CD4-positive, CD25-positive, alpha-beta regulatory T cell (primary cell): ENCODE measurements around the gene FAM174C. TPM values are rescaled to one million over a fixed set of nuclear protein-coding genes. Genes with fewer than 3 reads are reported as not detected.

Source experiments
- ATAC-seq, 2 donors: fragments of 150-1000 bp; cut with Tn5 transposase; one replicate each; pipeline ENCODE4 v1.10.0; 2021; ENCODE audit warnings: low read depth in 2 of 2, moderate number of reproducible peaks in 2 of 2, moderate library complexity in 1 of 2
- DNase-seq, 3 donors: peaks; one replicate each; pipeline versions ENCODE4 v3.0.0 to v3.0.0-alpha.2; 2012 to 2022; ENCODE audit warnings: mixed read lengths in 1 of 3
- H3K27ac ChIP-seq: one replicate; pipeline ENCODE4 v1.7.0; 2013; ENCODE audit warnings: mild to moderate bottlenecking, low read length; ENCODE audit not compliant: insufficient read depth, poor library complexity, severe bottlenecking
- H3K27me3 ChIP-seq: one replicate; pipeline ENCODE4 v1.7.0; 2013; ENCODE audit warnings: low read length; ENCODE audit not compliant: control insufficient read depth, insufficient read depth
- H3K36me3 ChIP-seq: one replicate; pipeline ENCODE4 v1.7.0; 2013; ENCODE audit warnings: mild to moderate bottlenecking, low read length, moderate library complexity; ENCODE audit not compliant: control insufficient read depth, insufficient read depth
- H3K4me1 ChIP-seq: 2 replicates; pipeline ENCODE4 v1.7.0; 2013; ENCODE audit warnings: mild to moderate bottlenecking, low read length; ENCODE audit not compliant: insufficient read depth, control insufficient read depth, poor library complexity, severe bottlenecking
- H3K4me3 ChIP-seq: one replicate; pipeline ENCODE4 v1.7.0; 2013; ENCODE audit warnings: low read depth, mild to moderate bottlenecking, low read length, moderate library complexity
- H3K9me3 ChIP-seq, 2 experiments: 1 replicate in 1 of 2; 2 replicates in 1 of 2; pipeline ENCODE4 v1.7.0; 2013; ENCODE audit warnings: low read length in 2 of 2, mild to moderate bottlenecking in 1 of 2, moderate library complexity in 1 of 2; ENCODE audit not compliant: control insufficient read depth in 2 of 2
- H3K27ac Mint-ChIP-seq, 3 donors: one replicate each; pipeline ENCODE4 v1.8.0; 2020 to 2022; ENCODE audit warnings: mild to moderate bottlenecking in 3 of 3, mixed read lengths in 3 of 3, moderate library complexity in 2 of 3
- H3K27me3 Mint-ChIP-seq: one replicate; pipeline ENCODE4 v1.8.0; 2022; ENCODE audit warnings: mild to moderate bottlenecking, mixed read lengths
- H3K36me3 Mint-ChIP-seq: one replicate; pipeline ENCODE4 v1.8.0; 2020; ENCODE audit warnings: mixed read lengths
- H3K4me1 Mint-ChIP-seq, 4 donors: one replicate each; pipeline ENCODE4 v1.8.0; 2020 to 2022; ENCODE audit warnings: mixed read lengths in 4 of 4, mild to moderate bottlenecking in 1 of 4
- H3K4me3 Mint-ChIP-seq, 4 donors: one replicate each; pipeline ENCODE4 v1.8.0; 2020 to 2022; ENCODE audit warnings: mild to moderate bottlenecking in 4 of 4, mixed read lengths in 4 of 4, moderate library complexity in 3 of 4
- H3K9me3 Mint-ChIP-seq, 7 donors: one replicate each; pipeline ENCODE4 v1.8.0; 2020 to 2022; ENCODE audit warnings: mixed read lengths in 7 of 7, mild to moderate bottlenecking in 3 of 7, moderate library complexity in 2 of 7
- polyA plus RNA-seq, 4 donors: library from polyadenylated mRNA; unstranded; fragments of 300-500 nt; fragmentation: Illumina TruSeq; gene quantifications; one replicate each; pipeline ENCODE4 v1.2.3, GENCODE V29; 2021
- total RNA-seq: library from RNA; stranded (reverse); gene quantifications from one replicate; pipeline ENCODE4 v1.2.3, GENCODE V29; 2022

The FAM174C gene
- total and polyA plus RNA-seq, 5 donors from 2014 or later, result 44.2 to 91.3 (median 87.4) TPM

- Mint-ChIP-seq H3K27ac (no peak overlapping the region), H3K9me3 (peaks cover 0 to 2% (median 0%) of the 10 kb centered on the region in 7 donors), H3K36me3 (peaks cover 7% of the 10 kb centered on the region), H3K4me3 (no peak overlapping the region), H3K27me3 (peaks cover 25% of the 10 kb centered on the region), H3K4me1 (peaks cover 0 to 22% (median 10%) of the 10 kb centered on the region in 4 donors)
- H3K9me3 ChIP-seq, result no peaks in the 10 kb centered on the region
- H3K4me3 ChIP-seq, result no peak overlapping the region
- ATAC-seq (no peak), DNase-seq (no peak)
- peaks cover 5% of the 10 kb centered on the region for H3K36me3 ChIP-seq
- no peak overlapping the region for H3K27ac ChIP-seq
- peaks cover 3% of the 10 kb centered on the region for H3K27me3 ChIP-seq
- H3K4me1 ChIP-seq, result peaks cover 11% of the 10 kb centered on the region
Measured at GRCh38 chr19:1281569-1282287, 6.4 kb downstream of the FAM174C start.

GRCh38 chr19:1282588-1283206 lies 7.4 kb downstream of the FAM174C start:
- Mint-ChIP-seq H3K27me3 (peaks cover 25% of the 10 kb centered on the region), H3K27ac (peak overlapping the region in 1 of 3 donors; percentile 56)
- no peak for ATAC-seq

GRCh38 chr19:1283207-1283916 lies 8.0 kb downstream of the FAM174C start:
- Histone ChIP-seq H3K9me3 (no peaks in the 10 kb centered on the region), H3K27ac (no peak overlapping the region), H3K36me3 (peaks cover 5% of the 10 kb centered on the region), H3K4me1 (peaks cover 8% of the 10 kb centered on the region), H3K27me3 (peaks cover 3% of the 10 kb centered on the region), H3K4me3 (no peak overlapping the region)
- Mint-ChIP-seq H3K4me3 (peak overlapping the region in 1 of 4 donors; percentile 47), H3K27me3 (peaks cover 25% of the 10 kb centered on the region), H3K4me1 (peaks cover 0 to 15% (median 8%) of the 10 kb centered on the region in 4 donors), H3K9me3 (peaks cover 0 to 2% (median 0%) of the 10 kb centered on the region in 7 donors), H3K27ac (peak overlapping the region in 1 of 3 donors; percentile 56), H3K36me3 (peaks cover 7% of the 10 kb centered on the region)
- ATAC-seq (no peak), DNase-seq (no peak)

More at GRCh38 chr19:1282588-1283206, 7.4 kb downstream of the FAM174C start:
- Mint-ChIP-seq H3K9me3 (peaks cover 0 to 2% (median 0%) of the 10 kb centered on the region in 7 donors), H3K4me3 (peak overlapping the region in 1 of 4 donors; percentile 47), H3K4me1 (peaks cover 0 to 19% (median 8%) of the 10 kb centered on the region in 4 donors), H3K36me3 (peaks cover 7% of the 10 kb centered on the region)
- peaks cover 8% of the 10 kb centered on the region for H3K4me1 ChIP-seq
- H3K27ac ChIP-seq, result no peak overlapping the region
- peaks cover 5% of the 10 kb centered on the region for H3K36me3 ChIP-seq
- peaks cover 3% of the 10 kb centered on the region for H3K27me3 ChIP-seq
- DNase-seq, result no peak
- no peak overlapping the region for H3K4me3 ChIP-seq
- H3K9me3 ChIP-seq, result no peaks in the 10 kb centered on the region

GRCh38 chr19:1283917-1284292 lies 8.6 kb downstream of the FAM174C start:
- peaks cover 3% of the 10 kb centered on the region for H3K27me3 ChIP-seq
- no peaks in the 10 kb centered on the region for H3K9me3 ChIP-seq
- H3K27ac ChIP-seq, result no peak overlapping the region
- peaks cover 3% of the 10 kb centered on the region for H3K36me3 ChIP-seq
- H3K27ac Mint-ChIP-seq, result no peak overlapping the region
- peaks cover 8% of the 10 kb centered on the region for H3K4me1 ChIP-seq
- peaks cover 0 to 2% (median 0%) of the 10 kb centered on the region in 7 donors for H3K9me3 Mint-ChIP-seq
- peaks cover 0 to 15% (median 8%) of the 10 kb centered on the region in 4 donors for H3K4me1 Mint-ChIP-seq
- no peak overlapping the region for H3K4me3 ChIP-seq
- DNase-seq, result no peak
- H3K27me3 Mint-ChIP-seq, result peaks cover 25% of the 10 kb centered on the region
- ATAC-seq, result no peak
- H3K4me3 Mint-ChIP-seq, result peak overlapping the region in 1 of 4 donors; percentile 29
- H3K36me3 Mint-ChIP-seq, result peaks cover 7% of the 10 kb centered on the region

GRCh38 chr19:1284293-1284978 lies 9.1 kb downstream of the FAM174C start:
- Mint-ChIP-seq H3K4me3 (peak overlapping the region; percentile 29 to 89 (median 48)), H3K9me3 (peaks cover 0 to 2% (median 0%) of the 10 kb centered on the region in 7 donors), H3K27me3 (peaks cover 25% of the 10 kb centered on the region), H3K36me3 (peaks cover 7% of the 10 kb centered on the region), H3K27ac (no peak overlapping the region), H3K4me1 (peaks cover 0 to 15% (median 7%) of the 10 kb centered on the region in 4 donors)
- ATAC-seq (no peak), DNase-seq (no peak)
- H3K27ac ChIP-seq, result no peak overlapping the region
- no peaks in the 10 kb centered on the region for H3K36me3 ChIP-seq
- H3K4me3 ChIP-seq, result no peak overlapping the region
- no peaks in the 10 kb centered on the region for H3K9me3 ChIP-seq
- peaks cover 3% of the 10 kb centered on the region for H3K27me3 ChIP-seq
- peaks cover 7% of the 10 kb centered on the region for H3K4me1 ChIP-seq

GRCh38 chr19:1284979-1285736 lies 9.8 kb downstream of the FAM174C start:
- Mint-ChIP-seq H3K4me3 (peak overlapping the region; percentile 38 to 89 (median 48)), H3K4me1 (peaks cover 0 to 8% (median 2%) of the 10 kb centered on the region in 4 donors), H3K27ac (no peak overlapping the region), H3K9me3 (peaks cover 0 to 2% (median 0%) of the 10 kb centered on the region in 7 donors), H3K36me3 (peaks cover 3% of the 10 kb centered on the region), H3K27me3 (peaks cover 20% of the 10 kb centered on the region)
- H3K27ac ChIP-seq, result no peak overlapping the region
- no peaks in the 10 kb centered on the region for H3K36me3 ChIP-seq
- no peak overlapping the region for H3K4me3 ChIP-seq
- DNase-seq (no peak), ATAC-seq (no peak)
- peaks cover 3% of the 10 kb centered on the region for H3K27me3 ChIP-seq
- no peaks in the 10 kb centered on the region for H3K9me3 ChIP-seq
- H3K4me1 ChIP-seq, result peaks cover 5% of the 10 kb centered on the region
